GM12878 (cell line): Measurements from ENCODE around the gene IL17A. TPM values are rescaled to one million over a fixed set of nuclear protein-coding genes. Genes with fewer than 3 reads are reported as not detected.

Experiments
- ATAC-seq: fragments of 200-7000 bp; cut with Tn5 transposase; 3 replicates; pipeline ENCODE4 v1.9.1; 2020; ENCODE audit warnings: mild to moderate bottlenecking, moderate library complexity
- BruUV-seq: library from RNA; stranded (reverse); fragments of 400-500 nt; replicated peaks from 2 replicates; lab custom pipeline; 2021; lab: Mats Ljungman, UMichigan
- CTCF ChIA-PET: fragments of 300-600 bp; sonication (Branson Sonifier 250); formaldehyde crosslinking; extraction: SDS; loops from one replicate; lab custom pipeline; 2021; ENCODE audit warnings: inconsistent platforms; lab: Yijun Ruan, JAX
- POLR2A ChIA-PET: fragments of 350-600 bp; formaldehyde crosslinking; extraction: SDS; loops from one replicate; lab custom pipeline; 2021; ENCODE audit warnings: inconsistent platforms; lab: Charles Lee
- RAD21 ChIA-PET: fragments of 300-600 bp; sonication (Branson Sonifier 250); formaldehyde crosslinking; loops from one replicate; lab custom pipeline; 2023; ENCODE audit warnings: antibody characterized with exemption; ENCODE audit not compliant: unreplicated experiment; lab: Charles Lee
- SMC1A ChIA-PET: fragments of 300-600 bp; sonication (Branson Sonifier 250); formaldehyde crosslinking; loops from one replicate; lab custom pipeline; 2023; ENCODE audit not compliant: unreplicated experiment, uncharacterized antibody; lab: Charles Lee
- DNase-seq: peaks from one replicate; pipeline ENCODE4 v3.0.0-alpha.2; 2011; ENCODE audit warnings: low read depth, low spot score
- FAIRE-seq: peaks from 3 replicates; lab custom pipeline; 2011; peaks lifted over from hg19 to GRCh38; lab: Jason Lieb, UNC
- H2AFZ ChIP-seq: 2 replicates; pipeline ENCODE4 v1.6.0; 2011; ENCODE audit warnings: low read depth, low read length, control low read depth; ENCODE audit not compliant: control insufficient read depth
- H3K27ac ChIP-seq: 2 replicates; pipeline ENCODE4 v1.5.1; 2011; ENCODE audit warnings: control low read depth; ENCODE audit not compliant: control insufficient read depth, insufficient read depth
- H3K27me3 ChIP-seq, 2 experiments: replicated peaks in 1 of 2; 2 replicates each; pipeline versions ENCODE4 v1.6.0 to v1.6.1; 2011; ENCODE audit warnings: low read length in 1 of 2; ENCODE audit not compliant: control insufficient read depth in 2 of 2, insufficient read depth in 2 of 2
- H3K36me3 ChIP-seq, 2 experiments: 2 replicates each; pipeline ENCODE4 v1.5.1; 2011; ENCODE audit warnings: low read length in 1 of 2; ENCODE audit not compliant: control insufficient read depth in 2 of 2, insufficient read depth in 2 of 2
- H3K4me1 ChIP-seq: 2 replicates; pipeline ENCODE4 v1.6.1; 2011; ENCODE audit warnings: mild to moderate bottlenecking, low read length, moderate library complexity, mixed read lengths; ENCODE audit not compliant: control insufficient read depth, insufficient read depth
- H3K4me2 ChIP-seq: 2 replicates; pipeline ENCODE4 v1.6.0; 2011; ENCODE audit warnings: control low read depth; ENCODE audit not compliant: control insufficient read depth, insufficient read depth
- H3K4me3 ChIP-seq: fragments of 200-600 bp; sonication (generic); 2 replicates; pipeline ENCODE4 v1.5.1; 2016
- H3K79me2 ChIP-seq: 2 replicates; pipeline ENCODE4 v1.6.0; 2011; ENCODE audit warnings: low read length; ENCODE audit not compliant: control insufficient read depth, insufficient read depth
- H3K9ac ChIP-seq: 2 replicates; pipeline ENCODE4 v1.8.0; 2011; ENCODE audit warnings: low read length, control low read depth, mixed read lengths; ENCODE audit not compliant: control insufficient read depth, insufficient read depth
- H3K9me3 ChIP-seq: replicated peaks from 3 replicates; pipeline ENCODE4 v1.5.1; 2011; ENCODE audit warnings: mild to moderate bottlenecking, low read length; ENCODE audit not compliant: control insufficient read depth, insufficient read depth
- H4K20me1 ChIP-seq: 2 replicates; pipeline ENCODE4 v1.6.0; 2011; ENCODE audit not compliant: control insufficient read depth, insufficient read depth
- CBFB ChIP-seq: IDR thresholded peaks from 2 replicates; pipeline ENCODE4 v1.6.1; 2016; ENCODE audit warnings: antibody characterized with exemption, low read depth
- FOS ChIP-seq: IDR thresholded peaks from 3 replicates; pipeline ENCODE4 v1.6.1; 2011; ENCODE audit warnings: borderline replicate concordance; ENCODE audit not compliant: insufficient read length; ENCODE audit errors: extremely low read depth
- HDAC6 ChIP-seq: fragments of 200-600 bp; sonication (generic); IDR thresholded peaks from one replicate; pipeline ENCODE4 v1.8.0; 2017; ENCODE audit warnings: antibody characterized with exemption; ENCODE audit not compliant: unreplicated experiment
- MEF2A ChIP-seq: IDR thresholded peaks from 2 replicates; pipeline ENCODE4 v1.6.1; 2011; ENCODE audit warnings: low read depth, mild to moderate bottlenecking, low read length, moderate library complexity; ENCODE audit not compliant: insufficient read depth
- MLLT1 ChIP-seq: fragments of 450-650 bp; IDR thresholded peaks from 2 replicates; pipeline ENCODE4 v1.6.1; 2016; ENCODE audit warnings: mild to moderate bottlenecking
- NBN ChIP-seq: fragments of 450-650 bp; IDR thresholded peaks from 2 replicates; pipeline ENCODE4 v1.6.1; 2016
- SIN3A ChIP-seq: IDR thresholded peaks from 2 replicates; pipeline ENCODE4 v1.6.1; 2012; ENCODE audit warnings: low read depth, low read length, improper control_type of control experiment
- SMAD5 ChIP-seq: IDR thresholded peaks from 2 replicates; pipeline ENCODE4 v1.6.1; 2016; ENCODE audit warnings: antibody characterized with exemption, low read depth
- SRF ChIP-seq, 2 experiments: IDR thresholded peaks; 2 replicates each; pipeline ENCODE4 v1.6.1; 2011; ENCODE audit warnings: low read depth in 2 of 2, low read length in 2 of 2, mild to moderate bottlenecking in 1 of 2, moderate library complexity in 1 of 2
- SUZ12 ChIP-seq: fragments of 200-600 bp; sonication (generic); IDR thresholded peaks from one replicate; pipeline ENCODE4 v1.6.1; 2018; ENCODE audit warnings: antibody characterized with exemption, mild to moderate bottlenecking; ENCODE audit not compliant: unreplicated experiment
- WGBS: methylation state at CpG from one replicate; pipeline ENCODE4 v1.1.6; 2016; ENCODE audit warnings: low lambda C conversion rate; ENCODE audit not compliant: insufficient replicate concordance, insufficient coverage; ENCODE audit errors: missing lambda C conversion rate; 5-methylcytosine and 5-hydroxymethylcytosine counted together
- in situ Hi-C: fragments of 300-500 bp; cut with MboI; formaldehyde crosslinking; loops from 9 replicates; pipeline ENCODE4 v1.14.3; 2018; ENCODE audit warnings: mixed read lengths
- intact Hi-C: fragments of 100-400 bp; cut with micrococcal nuclease; formaldehyde crosslinking; loops from one replicate; pipeline ENCODE4 v1.14.2; 2022; ENCODE audit not compliant: unreplicated experiment
- polyA plus RNA-seq, 11 experiments: library from polyadenylated mRNA; depleted of rRNA in 4 of 11; unstranded in 6 of 11; stranded (reverse) in 5 of 11; fragments of >200 nt; fragmentation: Nextera tagmentation in 4 of 11; fragmentation: Illumina TruSeq in 1 of 11; extraction: Ambion mirVana in 4 of 11; extraction: Trizol in 1 of 11; gene quantifications; 1 replicate in 1 of 11; 2 replicates in 10 of 11; pipeline versions ENCODE4 v1.2.1 to v1.2.3, GENCODE V29; 2011 to 2016; ENCODE audit warnings: inconsistent platforms in 2 of 11, missing spikeins in 2 of 11, low read depth in 1 of 11
- total RNA-seq, 4 experiments: library from RNA; depleted of rRNA in 3 of 4; stranded (reverse); fragments of >200 nt in 3 of 4; fragmentation: Illumina TruSeq in 1 of 4; extraction: Trizol in 1 of 4; gene quantifications; 2 replicates each; pipeline versions ENCODE4 v1.2.1 to v1.2.3, GENCODE V29; 2013 to 2021
- TF ChIP-seq, protein P1 (sequence below): IDR thresholded peaks from 2 replicates; pipeline ENCODE4 v1.6.1; 2011; ENCODE audit warnings: low read depth, mild to moderate bottlenecking, low read length, moderate library complexity, borderline replicate concordance; ENCODE audit errors: extremely low read depth

The IL17A gene
- total and polyA plus RNA-seq, 10 of the 15 experiments (the other 5 are each of a cell fraction or from before 2014, with no cell fraction given) = not detected

- Histone ChIP-seq H4K20me1 (no peaks in the 10 kb centered on the region), H2AFZ (no peak overlapping the region), H3K4me1 (peaks cover 3% of the 10 kb centered on the region; the same call in 1 of the 2 replicates), H3K36me3 (no peaks in the 10 kb centered on the region), H3K4me3 (no peak overlapping the region), H3K79me2 (no peaks in the 10 kb centered on the region), H3K27ac (no peak overlapping the region), H3K9ac (no peak overlapping the region), H3K9me3 (no peaks in the 10 kb centered on the region), H3K4me2 (no peak overlapping the region), H3K27me3 (peaks cover 5 to 21% of the 10 kb centered on the region in 2 experiments)
- ChIA-PET POLR2A (no interaction called here), RAD21 (no interaction called here), SMC1A (no interaction called here), CTCF (no interaction called here)
- BruUV-seq = no TSS peak
- ATAC-seq (no peak), DNase-seq (no peak), FAIRE-seq (no peak)
- intact Hi-C loops = no loop called here
- in situ Hi-C loops = no loop called here
- WGBS = 39% methylated on average over 14 of the region's 14 CpGs
- TF ChIP-seq CBFB = no peak
- no peak for TF ChIP-seq MEF2A
- TF ChIP-seq HDAC6 = no peak
- TF ChIP-seq, protein P1, sequence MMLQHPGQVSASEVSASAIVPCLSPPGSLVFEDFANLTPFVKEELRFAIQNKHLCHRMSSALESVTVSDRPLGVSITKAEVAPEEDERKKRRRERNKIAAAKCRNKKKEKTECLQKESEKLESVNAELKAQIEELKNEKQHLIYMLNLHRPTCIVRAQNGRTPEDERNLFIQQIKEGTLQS = no peak
- TF ChIP-seq MLLT1 = no peak
- no peak for TF ChIP-seq SUZ12
- no peak for TF ChIP-seq NBN
- no peak for TF ChIP-seq SIN3A
- no peak for TF ChIP-seq FOS
- no peak for TF ChIP-seq SMAD5
- no peak for TF ChIP-seq SRF (IDR thresholded peaks at IDR 0.05; ENCODE audit: low read depth in 2 of 2, low read length in 2 of 2)
Observed at GRCh38 chr6:52144196-52145076, 41.7 kb upstream of the IL17A start.
